SK-N-SH treated with all-trans-retinoic acid at 6 μM for 48 hours (cell line): Measurements from ENCODE around the gene SP140.

Experiments used
- ARNTL ChIP-seq: fragments of 450-650 bp; formaldehyde crosslinking; IDR thresholded peaks from 2 replicates; pipeline ENCODE4 v1.5.0; 2020; ENCODE audit warnings: low read depth, mild to moderate bottlenecking, moderate library complexity, borderline replicate concordance
- CSDC2 ChIP-seq: fragments of 250-450 bp; sonication (Bioruptor Pico); IDR thresholded peaks from 2 replicates; pipeline ENCODE4 v1.5.0; 2020; ENCODE audit warnings: mild to moderate bottlenecking, moderate library complexity
- ESRRG ChIP-seq: fragments of 250-450 bp; sonication (Bioruptor Pico); IDR thresholded peaks from 2 replicates; pipeline ENCODE4 v1.6.1; 2021; ENCODE audit warnings: mild to moderate bottlenecking
- GLIS3 ChIP-seq: fragments of 250-450 bp; sonication (Bioruptor Pico); IDR thresholded peaks from 2 replicates; pipeline ENCODE4 v1.5.0; 2020; ENCODE audit warnings: mild to moderate bottlenecking, moderate library complexity
- TOX ChIP-seq: fragments of 250-450 bp; sonication (Bioruptor Pico); IDR thresholded peaks from 2 replicates; pipeline ENCODE4 v1.8.0; 2021; ENCODE audit warnings: mild to moderate bottlenecking, moderate library complexity, borderline replicate concordance
- ZNF565 ChIP-seq: fragments of 450-650 bp; formaldehyde crosslinking; conservative IDR thresholded peaks from 2 replicates; pipeline ENCODE4 v1.5.0; 2020; ENCODE audit warnings: low read depth, mild to moderate bottlenecking, moderate library complexity
- TF ChIP-seq, protein P1 (sequence below): fragments of 250-450 bp; sonication (Bioruptor Pico); IDR thresholded peaks from 2 replicates; pipeline ENCODE4 v1.8.0; 2020; ENCODE audit warnings: mild to moderate bottlenecking, moderate library complexity, borderline replicate concordance

DNA sequence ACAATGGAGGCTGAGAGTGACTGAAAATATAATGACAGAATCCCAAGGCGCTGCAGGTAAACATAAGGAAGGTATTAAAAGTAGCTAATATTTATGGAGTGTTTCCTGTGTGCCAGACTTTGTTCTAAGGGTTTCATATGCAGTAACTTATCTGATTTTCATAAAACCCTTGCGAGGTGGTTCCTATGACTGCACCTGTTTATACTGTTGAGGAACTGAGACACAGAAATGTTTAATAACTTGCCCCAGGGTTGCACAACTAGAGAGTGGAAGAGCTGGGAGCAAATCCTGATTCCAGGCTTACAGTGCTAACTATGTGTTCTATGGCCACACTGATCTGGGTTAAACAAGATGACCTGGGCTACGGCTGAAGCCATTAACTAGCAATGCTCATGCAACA is 8.1 kb upstream of the SP140 start:
- TF ChIP-seq GLIS3 (CRISPR knock-in tag) = no peak
- TF ChIP-seq TOX = no peak
- TF ChIP-seq ZNF565 = no peak
- TF ChIP-seq ARNTL (CRISPR knock-in tag) = no peak
- TF ChIP-seq, protein P1, sequence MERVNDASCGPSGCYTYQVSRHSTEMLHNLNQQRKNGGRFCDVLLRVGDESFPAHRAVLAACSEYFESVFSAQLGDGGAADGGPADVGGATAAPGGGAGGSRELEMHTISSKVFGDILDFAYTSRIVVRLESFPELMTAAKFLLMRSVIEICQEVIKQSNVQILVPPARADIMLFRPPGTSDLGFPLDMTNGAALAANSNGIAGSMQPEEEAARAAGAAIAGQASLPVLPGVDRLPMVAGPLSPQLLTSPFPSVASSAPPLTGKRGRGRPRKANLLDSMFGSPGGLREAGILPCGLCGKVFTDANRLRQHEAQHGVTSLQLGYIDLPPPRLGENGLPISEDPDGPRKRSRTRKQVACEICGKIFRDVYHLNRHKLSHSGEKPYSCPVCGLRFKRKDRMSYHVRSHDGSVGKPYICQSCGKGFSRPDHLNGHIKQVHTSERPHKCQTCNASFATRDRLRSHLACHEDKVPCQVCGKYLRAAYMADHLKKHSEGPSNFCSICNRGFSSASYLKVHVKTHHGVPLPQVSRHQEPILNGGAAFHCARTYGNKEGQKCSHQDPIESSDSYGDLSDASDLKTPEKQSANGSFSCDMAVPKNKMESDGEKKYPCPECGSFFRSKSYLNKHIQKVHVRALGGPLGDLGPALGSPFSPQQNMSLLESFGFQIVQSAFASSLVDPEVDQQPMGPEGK (CRISPR knock-in tag) = no peak
- no peak for TF ChIP-seq CSDC2
- no peak for TF ChIP-seq ESRRG
